ENCODE data around the gene NUP205.

GRCh38 chr7:135684699-135685098 lies 127.0 kb downstream of the NUP205 start:
- TF ChIP-seq CTCF (IDR thresholded peaks at IDR 0.05) = no peak
- TF ChIP-seq POLR2AphosphoS5 (IDR thresholded peaks at IDR 0.05) = no peak
- no peak for TF ChIP-seq POLR2A (IDR thresholded peaks at IDR 0.05)
